Right atrium auricular region (tissue), 2 donors: Measurements from ENCODE around the gene PDE4A. TPM values are rescaled to one million over a fixed set of nuclear protein-coding genes. Genes with fewer than 3 reads are reported as not detected.

Experiments used
- DNase-seq: peaks from one replicate; pipeline ENCODE4 v3.0.0-alpha.2; 2019; ENCODE audit warnings: low spot score
- H3K27ac ChIP-seq, 2 donors: fragments of 200-600 bp; sonication (generic); 1 replicate in 1 of 2; 2 replicates in 1 of 2; pipeline ENCODE4 v1.5.1; 2016 to 2019
- H3K27me3 ChIP-seq, 2 donors: fragments of 200-600 bp; sonication (generic); one replicate each; pipeline versions ENCODE4 v1.5.1 to v1.6.0; 2017 to 2019
- H3K36me3 ChIP-seq: fragments of 200-600 bp; sonication (generic); one replicate; pipeline ENCODE4 v1.5.1; 2016
- H3K4me1 ChIP-seq, 2 donors: fragments of 200-600 bp; sonication (generic); one replicate each; pipeline versions ENCODE4 v1.5.1 to v1.6.0; 2017 to 2019
- H3K4me3 ChIP-seq, 2 donors: fragments of 200-600 bp; sonication (generic); 1 replicate in 1 of 2; 2 replicates in 1 of 2; pipeline ENCODE4 v1.5.1; 2017 to 2019; ENCODE audit warnings: mild to moderate bottlenecking in 1 of 2, moderate library complexity in 1 of 2
- H3K9me3 ChIP-seq, 2 donors: fragments of 200-600 bp; sonication (generic); one replicate each; pipeline ENCODE4 v1.5.1; 2019
- CTCF ChIP-seq, 2 donors: fragments of 200-600 bp; sonication (generic); IDR thresholded peaks; one replicate each; pipeline ENCODE4 v1.5.1; 2019; ENCODE audit warnings: antibody characterized with exemption in 2 of 2
- total RNA-seq, 2 donors: library from RNA; depleted of rRNA; stranded (reverse); fragments of >200 nt; gene quantifications; one replicate each; pipeline ENCODE4 v1.1.0, GENCODE V29; 2016

The PDE4A gene
- total RNA-seq, 2 donors from 2014 or later = 9.4 to 9.9 TPM

- Histone ChIP-seq H3K4me3 (no peak overlapping the region), H3K9me3 (no peaks in the 10 kb centered on the region), H3K4me1 (peaks cover 0 to 8% of the 10 kb centered on the region in 2 donors), H3K27me3 (peaks cover 0 to 13% of the 10 kb centered on the region in 2 donors), H3K27ac (no peak overlapping the region), H3K36me3 (no peaks in the 10 kb centered on the region)
- peak; percentile 55 to 71 for TF ChIP-seq CTCF (IDR thresholded peaks at IDR 0.05)
- DNase-seq = no peak
These were observed 90.0 kb downstream of the PDE4A start for GRCh38 chr19:10510301-10510802.

DNA sequence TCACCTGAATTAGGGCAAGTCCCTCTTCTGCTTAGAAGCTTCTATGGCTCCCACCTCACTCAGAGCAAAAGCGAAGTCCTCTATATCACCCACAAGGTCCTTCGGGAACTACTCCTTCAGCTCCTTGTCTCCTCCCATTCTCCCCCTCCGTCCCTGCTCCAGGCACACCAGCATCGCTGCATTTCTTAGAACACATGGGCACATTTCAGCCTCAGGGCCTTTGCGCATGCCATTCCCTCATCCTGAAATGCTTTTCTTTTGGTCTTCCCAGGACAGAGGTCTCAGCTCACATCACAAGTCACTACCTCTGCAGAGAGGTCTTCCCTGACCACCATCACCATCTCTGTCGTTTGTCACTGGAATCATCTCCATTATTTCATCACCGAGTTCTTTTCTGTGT, 92.9 kb downstream of the PDE4A start:
- DNase-seq = no peak
- H3K36me3 ChIP-seq = no peaks in the 10 kb centered on the region
- H3K9me3 ChIP-seq = no peaks in the 10 kb centered on the region
- H3K27ac ChIP-seq = no peak overlapping the region
- H3K27me3 ChIP-seq = peaks cover 0 to 22% of the 10 kb centered on the region in 2 donors
- H3K4me3 ChIP-seq = no peak overlapping the region
- H3K4me1 ChIP-seq = peaks cover 0 to 22% of the 10 kb centered on the region in 2 donors
- TF ChIP-seq CTCF (IDR thresholded peaks at IDR 0.05) = no peak

DNA sequence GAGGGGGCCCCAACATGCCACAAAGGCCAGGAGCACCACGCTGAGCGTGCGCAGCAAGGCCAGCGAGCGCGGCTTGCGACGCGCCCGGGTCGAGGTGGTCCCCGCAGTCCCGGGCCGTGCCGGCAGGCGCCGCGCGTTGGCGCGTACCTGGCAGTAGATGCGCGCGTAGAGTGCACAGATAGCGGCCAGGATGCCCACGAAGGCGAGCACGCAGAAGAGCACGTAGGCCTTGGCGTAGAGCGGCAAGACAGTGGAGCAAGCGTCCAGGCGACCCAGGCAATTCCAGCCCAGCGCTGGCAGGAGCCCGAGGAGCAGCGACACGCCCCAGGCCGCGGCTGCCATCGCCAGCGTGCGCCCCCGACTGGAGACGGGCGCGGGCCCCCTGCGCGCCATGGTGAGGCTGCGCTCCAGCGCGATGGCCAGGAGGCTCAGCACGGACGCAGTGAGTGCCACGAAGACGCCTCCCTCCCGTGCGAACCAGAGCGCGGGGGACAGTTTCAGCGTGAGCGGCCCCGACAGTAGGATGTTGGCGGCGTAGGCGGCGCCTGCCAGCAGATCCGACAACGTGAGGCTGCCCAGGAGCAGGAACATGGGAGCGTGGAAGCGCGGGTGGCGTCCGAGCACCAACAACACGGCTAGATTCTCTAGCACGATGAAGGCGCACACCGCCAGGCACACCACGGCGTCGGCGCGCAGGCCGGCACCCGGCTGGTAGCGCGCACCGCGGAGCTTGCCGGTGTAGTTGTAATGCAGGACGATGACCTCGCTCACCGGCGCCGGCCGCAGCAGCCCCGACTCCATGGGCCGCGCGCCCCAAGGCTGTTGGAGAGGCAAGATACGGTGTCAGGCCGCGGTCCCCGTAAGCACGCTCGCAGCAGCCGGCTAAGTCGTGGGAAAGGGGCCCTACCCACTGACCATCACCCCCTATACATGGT, 94.1 kb downstream of the PDE4A start:
- no peaks in the 10 kb centered on the region for H3K36me3 ChIP-seq
- no peak overlapping the region for H3K4me3 ChIP-seq
- peaks cover 5 to 22% of the 10 kb centered on the region in 2 donors for H3K27me3 ChIP-seq
- DNase-seq = no peak
- no peak overlapping the region for H3K27ac ChIP-seq
- H3K9me3 ChIP-seq = no peaks in the 10 kb centered on the region
- TF ChIP-seq CTCF (IDR thresholded peaks at IDR 0.05) = no peak
- peaks cover 0 to 31% of the 10 kb centered on the region in 2 donors for H3K4me1 ChIP-seq

DNA sequence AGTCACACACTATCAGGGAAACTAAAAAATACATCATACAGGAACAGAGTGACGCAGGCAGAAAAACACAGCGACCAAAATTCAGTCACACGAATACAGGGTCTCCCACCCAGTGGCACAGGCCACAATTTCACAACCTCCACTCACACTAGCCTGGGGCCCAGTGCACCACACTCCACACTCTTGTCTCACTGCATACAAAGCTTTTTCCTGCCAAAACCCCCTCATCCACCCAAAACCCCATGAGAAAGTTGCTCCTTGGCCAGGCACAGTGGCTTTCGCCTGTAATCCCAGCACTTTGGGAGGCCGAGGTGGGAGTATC, 95.7 kb downstream of the PDE4A start:
- Histone ChIP-seq H3K4me3 (no peak overlapping the region), H3K27me3 (peaks cover 5 to 22% of the 10 kb centered on the region in 2 donors), H3K36me3 (no peaks in the 10 kb centered on the region), H3K9me3 (no peaks in the 10 kb centered on the region), H3K27ac (no peak overlapping the region), H3K4me1 (peaks cover 0 to 31% of the 10 kb centered on the region in 2 donors)
- DNase-seq = no peak
- no peak for TF ChIP-seq CTCF (IDR thresholded peaks at IDR 0.05)

GRCh38 chr19:10516671-10517286, 96.4 kb downstream of the PDE4A start:
- H3K27me3 ChIP-seq = peaks cover 5 to 22% of the 10 kb centered on the region in 2 donors
- H3K4me3 ChIP-seq = peak overlapping the region in 1 of 2 donors; percentile 45
- no peaks in the 10 kb centered on the region for H3K9me3 ChIP-seq
- no peak for DNase-seq
- no peak overlapping the region for H3K27ac ChIP-seq
- H3K36me3 ChIP-seq = no peaks in the 10 kb centered on the region
- no peak for TF ChIP-seq CTCF (IDR thresholded peaks at IDR 0.05)
- H3K4me1 ChIP-seq = peaks cover 0 to 31% of the 10 kb centered on the region in 2 donors
